DOHH2 (cell line): ENCODE measurements around the gene CCNT2.
A peak's percentile ranks its signal among the peaks of the same experiment; 100 is the strongest.

Experiments used
- H3F3A ChIP-seq: fragments of 200-600 bp; sonication (generic), shearing (Covaris generic); 2 replicates; pipeline ENCODE4 v1.6.0; 2016; ENCODE audit warnings: antibody characterized with exemption, mild to moderate bottlenecking; ENCODE audit not compliant: control insufficient read depth, insufficient read depth
- H3K27ac ChIP-seq: fragments of 200-600 bp; sonication (generic); 2 replicates; pipeline ENCODE4 v1.5.1; 2014; ENCODE audit warnings: low read depth, mild to moderate bottlenecking, low read length, moderate library complexity
- H3K27me3 ChIP-seq: fragments of 200-600 bp; sonication (generic); 2 replicates; pipeline ENCODE4 v1.6.1; 2014; ENCODE audit warnings: mild to moderate bottlenecking, low read length, mixed read lengths; ENCODE audit not compliant: control insufficient read depth
- H3K36me3 ChIP-seq: fragments of 200-600 bp; sonication (generic); 2 replicates; pipeline ENCODE4 v1.6.1; 2014; ENCODE audit warnings: mild to moderate bottlenecking, low read length, moderate library complexity, mixed read lengths; ENCODE audit not compliant: control insufficient read depth
- H3K4me1 ChIP-seq: fragments of 200-600 bp; sonication (generic); 2 replicates; pipeline ENCODE4 v1.6.1; 2014; ENCODE audit warnings: mild to moderate bottlenecking, low read length, mixed read lengths; ENCODE audit not compliant: control insufficient read depth
- H3K4me2 ChIP-seq: fragments of 200-600 bp; sonication (generic); 2 replicates; pipeline ENCODE4 v1.6.0; 2014; ENCODE audit warnings: mild to moderate bottlenecking, low read length, moderate library complexity
- H3K4me3 ChIP-seq: fragments of 200-600 bp; sonication (generic); 2 replicates; pipeline ENCODE4 v1.5.1; 2014; ENCODE audit warnings: mild to moderate bottlenecking, low read length, mixed read lengths
- H3K79me2 ChIP-seq: fragments of 200-600 bp; sonication (generic); 2 replicates; pipeline ENCODE4 v1.6.1; 2014; ENCODE audit warnings: mild to moderate bottlenecking, low read length, mixed read lengths; ENCODE audit not compliant: control insufficient read depth
- H3K9me2 ChIP-seq: fragments of 200-600 bp; sonication (generic); replicated peaks from 2 replicates; pipeline ENCODE4 v1.6.1; 2014; ENCODE audit warnings: mild to moderate bottlenecking, low read length, mixed read lengths; ENCODE audit not compliant: control insufficient read depth
- H3K9me3 ChIP-seq: fragments of 200-600 bp; sonication (generic); 2 replicates; pipeline ENCODE4 v1.6.1; 2014; ENCODE audit warnings: antibody characterized with exemption, low read length, mixed read lengths; ENCODE audit not compliant: control insufficient read depth, insufficient read depth
- H4K20me1 ChIP-seq: fragments of 200-600 bp; sonication (generic); 2 replicates; pipeline ENCODE4 v1.6.0; 2014; ENCODE audit warnings: low read depth, mild to moderate bottlenecking, antibody characterized with exemption, low read length, moderate library complexity; ENCODE audit not compliant: control insufficient read depth, insufficient read depth
- CTCF ChIP-seq: fragments of 200-600 bp; sonication (generic); IDR thresholded peaks from one replicate; pipeline ENCODE4 v1.5.1; 2014; ENCODE audit warnings: antibody characterized with exemption, mild to moderate bottlenecking, low read depth, low read length; ENCODE audit not compliant: poor library complexity, severe bottlenecking
- EZH2phosphoT487 ChIP-seq: fragments of 200-600 bp; sonication (generic); IDR thresholded peaks from 2 replicates; pipeline ENCODE4 v1.6.1; 2017; ENCODE audit warnings: borderline replicate concordance, mild to moderate bottlenecking, antibody characterized with exemption, low read length, moderate library complexity, mixed read lengths

The CCNT2 gene

DNA sequence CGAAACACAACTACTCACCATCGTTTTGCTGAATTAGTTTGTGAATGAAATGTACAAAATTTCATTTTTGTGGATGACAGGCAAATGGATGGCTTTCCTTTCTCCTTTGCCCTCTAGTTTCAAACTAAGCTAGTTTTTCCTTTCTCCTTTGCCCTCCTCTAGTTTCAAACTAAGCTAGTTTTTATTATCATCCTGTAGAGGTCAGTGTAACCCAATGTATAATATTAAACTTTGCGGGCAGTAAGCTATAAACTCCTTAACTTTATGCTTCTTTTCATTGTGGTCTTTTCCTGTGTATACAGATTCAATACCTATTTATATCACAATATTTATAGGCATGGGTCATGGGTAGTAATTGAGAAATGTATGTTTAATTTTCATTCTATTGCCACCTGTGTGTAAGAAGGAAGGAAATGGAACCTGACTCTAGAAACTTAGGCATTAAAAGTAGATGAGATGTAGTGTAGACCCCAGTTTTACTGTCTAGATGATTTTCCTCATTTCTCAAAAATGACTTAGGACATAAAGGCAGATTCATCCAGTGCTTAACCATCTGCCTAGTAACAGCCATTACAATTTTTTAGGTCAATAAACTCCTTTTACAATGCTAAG is 70.5 kb downstream of the CCNT2 start:
- H3K79me2 ChIP-seq = no peaks in the 10 kb centered on the region
- H3K36me3 ChIP-seq = no peaks in the 10 kb centered on the region
- H3K27me3 ChIP-seq = peaks cover 22% of the 10 kb centered on the region
- no peak overlapping the region for H3K4me2 ChIP-seq
- H3K4me3 ChIP-seq = no peak overlapping the region
- no peaks in the 10 kb centered on the region for H3K9me3 ChIP-seq
- H3F3A ChIP-seq = no peaks in the 10 kb centered on the region
- no peaks in the 10 kb centered on the region for H3K9me2 ChIP-seq
- H3K27ac ChIP-seq = no peak overlapping the region
- peak; percentile 64 for TF ChIP-seq CTCF
- TF ChIP-seq EZH2phosphoT487 = no peak
- no peaks in the 10 kb centered on the region for H4K20me1 ChIP-seq
- no peaks in the 10 kb centered on the region for H3K4me1 ChIP-seq

DNA sequence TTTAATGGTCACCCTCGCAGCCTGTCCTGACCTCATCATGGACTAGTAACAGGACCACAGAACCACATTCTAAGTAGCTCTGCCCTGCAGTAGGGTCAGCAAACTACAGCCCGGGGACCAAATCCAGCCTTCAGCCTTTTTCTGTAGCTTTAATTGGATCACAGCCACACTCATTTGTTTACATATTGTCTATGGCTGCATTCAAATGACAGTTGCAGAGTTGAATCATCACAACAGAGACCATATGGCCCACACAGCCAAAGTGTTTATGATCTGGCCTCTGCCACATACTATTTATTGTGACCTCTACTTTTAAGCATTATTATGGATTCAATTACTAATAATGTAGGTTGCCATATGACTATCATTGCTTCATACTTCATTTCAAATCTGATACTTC is 80.9 kb downstream of the CCNT2 start:
- H3K36me3 ChIP-seq = no peaks in the 10 kb centered on the region
- H3K27ac ChIP-seq = no peak overlapping the region
- H3K79me2 ChIP-seq = no peaks in the 10 kb centered on the region
- peaks cover 5% of the 10 kb centered on the region for H3K4me1 ChIP-seq
- TF ChIP-seq EZH2phosphoT487 (no peak), CTCF (no peak)
- peaks cover 4% of the 10 kb centered on the region; the same call in 1 of the 2 replicates for H3K27me3 ChIP-seq
- H3K4me3 ChIP-seq = no peak overlapping the region
- no peaks in the 10 kb centered on the region for H3K9me2 ChIP-seq
- H3K4me2 ChIP-seq = no peak overlapping the region
- H3F3A ChIP-seq = no peaks in the 10 kb centered on the region
- no peaks in the 10 kb centered on the region for H4K20me1 ChIP-seq
- no peaks in the 10 kb centered on the region for H3K9me3 ChIP-seq

DNA sequence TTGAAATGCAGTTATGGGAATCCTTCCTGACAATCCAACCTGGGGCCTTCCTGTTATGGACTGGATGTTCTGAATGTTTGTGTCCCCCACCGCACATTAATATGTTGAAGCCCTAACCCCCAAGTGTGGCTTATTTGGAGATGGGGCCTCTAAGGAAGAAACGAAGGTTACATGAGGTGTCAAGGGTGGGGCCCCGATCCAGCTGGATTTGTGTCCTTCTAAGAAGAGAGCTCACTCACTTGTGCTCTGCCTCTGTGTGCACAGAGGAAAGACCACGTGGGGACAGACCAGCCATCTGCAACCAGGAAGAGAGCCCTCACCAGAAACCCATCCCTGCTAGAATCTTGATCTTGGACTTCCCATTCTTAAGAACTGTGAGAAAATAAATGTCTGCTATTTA is 84.2 kb downstream of the CCNT2 start:
- no peaks in the 10 kb centered on the region for H3F3A ChIP-seq
- H3K36me3 ChIP-seq = no peaks in the 10 kb centered on the region
- H3K79me2 ChIP-seq = no peaks in the 10 kb centered on the region
- peaks cover 4% of the 10 kb centered on the region; the same call in 1 of the 2 replicates for H3K27me3 ChIP-seq
- peaks cover 8% of the 10 kb centered on the region for H3K4me1 ChIP-seq
- H3K4me3 ChIP-seq = no peak overlapping the region
- no peaks in the 10 kb centered on the region for H3K9me3 ChIP-seq
- no peaks in the 10 kb centered on the region for H4K20me1 ChIP-seq
- no peak overlapping the region for H3K4me2 ChIP-seq
- H3K27ac ChIP-seq = no peak overlapping the region
- TF ChIP-seq CTCF (no peak), EZH2phosphoT487 (no peak)
- no peaks in the 10 kb centered on the region for H3K9me2 ChIP-seq
